ENCODE results near the gene CARD6.
A peak's percentile ranks its signal among the peaks of the same experiment; 100 is the strongest.
"Not testable (repeated sequence)": the region's sequence is repeated elsewhere in the genome, so short reads cannot be mapped to it uniquely, and the experiment has no call there.

CARD6 gene, protein sequence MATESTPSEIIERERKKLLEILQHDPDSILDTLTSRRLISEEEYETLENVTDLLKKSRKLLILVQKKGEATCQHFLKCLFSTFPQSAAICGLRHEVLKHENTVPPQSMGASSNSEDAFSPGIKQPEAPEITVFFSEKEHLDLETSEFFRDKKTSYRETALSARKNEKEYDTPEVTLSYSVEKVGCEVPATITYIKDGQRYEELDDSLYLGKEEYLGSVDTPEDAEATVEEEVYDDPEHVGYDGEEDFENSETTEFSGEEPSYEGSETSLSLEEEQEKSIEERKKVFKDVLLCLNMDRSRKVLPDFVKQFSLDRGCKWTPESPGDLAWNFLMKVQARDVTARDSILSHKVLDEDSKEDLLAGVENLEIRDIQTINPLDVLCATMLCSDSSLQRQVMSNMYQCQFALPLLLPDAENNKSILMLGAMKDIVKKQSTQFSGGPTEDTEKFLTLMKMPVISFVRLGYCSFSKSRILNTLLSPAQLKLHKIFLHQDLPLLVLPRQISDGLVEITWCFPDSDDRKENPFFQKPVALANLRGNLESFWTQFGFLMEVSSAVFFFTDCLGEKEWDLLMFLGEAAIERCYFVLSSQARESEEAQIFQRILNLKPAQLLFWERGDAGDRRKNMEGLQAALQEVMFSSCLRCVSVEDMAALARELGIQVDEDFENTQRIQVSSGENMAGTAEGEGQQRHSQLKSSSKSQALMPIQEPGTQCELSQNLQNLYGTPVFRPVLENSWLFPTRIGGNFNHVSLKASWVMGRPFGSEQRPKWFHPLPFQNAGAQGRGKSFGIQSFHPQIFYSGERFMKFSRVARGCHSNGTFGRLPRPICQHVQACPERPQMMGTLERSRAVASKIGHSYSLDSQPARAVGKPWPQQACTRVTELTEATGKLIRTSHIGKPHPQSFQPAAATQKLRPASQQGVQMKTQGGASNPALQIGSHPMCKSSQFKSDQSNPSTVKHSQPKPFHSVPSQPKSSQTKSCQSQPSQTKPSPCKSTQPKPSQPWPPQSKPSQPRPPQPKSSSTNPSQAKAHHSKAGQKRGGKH

DNA sequence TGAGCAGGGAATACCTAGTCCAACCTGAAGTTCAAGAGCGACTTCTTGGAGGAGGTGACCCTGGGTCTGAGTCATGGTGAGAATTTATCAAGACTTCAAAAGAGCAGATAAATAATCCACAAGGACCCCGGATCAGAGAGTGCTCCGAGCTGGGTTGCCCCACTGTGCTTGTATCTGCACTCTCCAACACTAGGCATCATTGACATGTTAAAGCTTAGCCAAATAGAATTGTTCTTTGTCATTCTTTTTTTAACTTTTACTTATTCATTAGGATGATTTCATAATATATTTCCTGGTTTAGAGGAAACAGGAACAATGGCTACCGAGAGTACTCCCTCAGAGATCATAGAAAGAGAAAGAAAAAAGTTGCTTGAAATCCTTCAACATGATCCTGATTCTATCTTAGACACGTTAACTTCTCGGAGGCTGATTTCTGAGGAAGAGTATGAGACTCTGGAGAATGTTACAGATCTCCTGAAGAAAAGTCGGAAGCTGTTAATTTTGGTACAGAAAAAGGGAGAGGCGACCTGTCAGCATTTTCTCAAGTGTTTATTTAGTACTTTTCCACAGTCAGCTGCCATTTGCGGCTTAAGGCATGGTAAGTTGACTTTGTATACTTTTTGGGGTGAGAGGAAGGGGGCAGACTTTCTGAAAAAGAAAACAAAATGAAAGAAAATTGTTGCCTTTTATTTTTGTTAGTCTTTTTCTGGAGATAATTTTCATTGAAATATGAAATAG, at the start of gene CARD6:
Gene CARD6, plus strand, starts transcription at position 300 of the 738 bp plus-strand sequence. Its CDS starts 16 bp downstream, at position 316.
- DNase-seq (ENCODE audit: low read depth in 2 of 2), result no peak

DNA sequence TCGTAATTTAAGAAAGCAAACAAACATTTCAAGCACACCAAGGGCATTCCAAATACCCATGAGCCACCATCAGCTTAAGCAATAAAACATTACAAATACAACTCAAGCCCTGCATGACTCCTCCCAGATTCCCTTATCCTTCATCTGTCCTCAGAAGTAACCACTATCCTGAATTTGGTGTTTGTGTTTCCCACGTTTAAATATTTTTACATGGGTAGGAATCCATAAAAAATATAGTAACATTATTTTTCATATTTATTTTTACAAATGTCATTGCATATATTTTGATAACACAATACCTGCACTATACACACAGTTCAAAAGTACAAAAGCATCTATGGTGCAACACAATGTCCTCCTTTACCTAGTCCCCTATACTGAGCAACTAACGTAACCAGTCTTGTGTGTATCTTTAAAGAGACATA, 49.4 kb upstream of the CARD6 start:
- DNase-seq (ENCODE audit: low read depth in 2 of 2), result no peak

DNA sequence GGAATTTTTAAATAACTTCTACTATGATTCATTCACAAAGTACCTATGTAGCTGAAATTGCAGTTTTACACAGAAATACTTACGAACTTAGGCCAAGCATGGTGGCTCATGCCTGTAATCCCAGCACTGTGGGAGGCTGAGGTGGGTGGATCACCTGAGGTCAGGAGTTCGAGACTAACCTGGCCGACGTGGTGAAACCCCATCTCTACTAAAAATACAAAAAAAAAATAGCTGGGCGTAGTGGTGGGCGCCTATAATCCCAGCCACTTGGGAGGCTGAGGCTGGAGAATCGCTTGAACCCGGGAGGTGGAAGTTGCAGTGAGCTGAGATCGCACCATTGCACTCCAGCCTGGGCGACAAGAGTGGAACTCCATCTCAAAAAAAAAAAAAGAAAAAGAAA, 48.5 kb upstream of the CARD6 start:
- not testable (repeated sequence) for DNase-seq (ENCODE audit: low read depth in 2 of 2)

DNA sequence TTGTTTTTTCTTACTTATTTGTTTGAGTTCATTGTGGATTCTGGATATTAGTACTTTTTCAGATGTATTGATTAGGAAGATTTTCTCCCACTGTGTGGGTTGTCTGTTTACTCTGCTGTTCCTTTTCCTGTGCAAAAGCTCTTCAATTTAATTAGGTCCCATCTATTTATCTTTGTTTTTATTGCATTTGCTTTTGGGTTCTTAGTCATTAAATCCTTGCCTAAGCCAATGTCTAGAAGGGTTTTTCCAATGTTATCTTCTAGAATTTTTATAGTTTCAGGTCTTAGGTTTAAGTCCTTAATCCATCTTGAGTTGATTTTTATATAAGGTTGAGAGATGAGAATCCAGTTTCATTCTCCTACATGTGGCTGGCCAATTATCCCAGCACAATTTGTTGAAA, 46.8 kb upstream of the CARD6 start:
- DNase-seq (ENCODE audit: low read depth in 2 of 2), result not testable (repeated sequence)

DNA sequence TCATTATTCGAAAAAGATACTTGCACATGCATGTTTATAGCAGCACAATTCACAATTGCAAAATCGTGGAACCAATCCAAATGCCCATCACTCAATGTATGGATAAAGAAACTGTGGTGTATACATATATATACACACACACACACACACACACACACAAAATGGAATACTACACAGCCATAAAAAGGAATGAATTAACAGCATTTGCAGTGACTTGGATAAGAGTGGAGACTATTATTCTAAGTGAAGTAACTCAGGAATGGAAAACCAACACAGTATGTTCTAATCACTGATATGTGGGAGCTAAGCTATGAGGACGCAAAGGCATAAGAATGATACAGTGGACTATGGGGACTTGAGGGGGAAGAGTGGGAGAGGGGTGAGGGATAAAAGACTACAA, 46.3 kb upstream of the CARD6 start:
- DNase-seq (ENCODE audit: low read depth in 2 of 2), result not testable (repeated sequence)

DNA sequence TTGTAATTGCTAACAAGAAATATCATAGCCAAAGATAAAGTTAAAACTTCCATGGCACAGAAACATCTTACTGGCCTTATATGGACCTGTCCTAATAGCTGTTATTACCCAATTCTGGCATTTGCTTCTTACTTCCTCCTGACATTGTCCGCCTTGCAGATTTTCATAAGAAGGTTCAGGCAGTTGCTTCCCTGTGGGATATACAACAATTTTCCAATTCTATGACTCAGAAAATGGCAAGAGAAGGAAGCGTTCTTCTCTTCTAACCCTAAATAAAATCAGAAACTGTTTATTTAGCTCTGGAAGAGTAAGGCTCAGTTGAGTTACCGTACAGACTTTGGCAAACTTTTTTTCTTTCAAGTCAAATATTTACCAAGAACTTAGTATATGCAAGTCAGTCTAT, 44.7 kb upstream of the CARD6 start:
- DNase-seq (ENCODE audit: low read depth in 2 of 2), result no peak

DNA sequence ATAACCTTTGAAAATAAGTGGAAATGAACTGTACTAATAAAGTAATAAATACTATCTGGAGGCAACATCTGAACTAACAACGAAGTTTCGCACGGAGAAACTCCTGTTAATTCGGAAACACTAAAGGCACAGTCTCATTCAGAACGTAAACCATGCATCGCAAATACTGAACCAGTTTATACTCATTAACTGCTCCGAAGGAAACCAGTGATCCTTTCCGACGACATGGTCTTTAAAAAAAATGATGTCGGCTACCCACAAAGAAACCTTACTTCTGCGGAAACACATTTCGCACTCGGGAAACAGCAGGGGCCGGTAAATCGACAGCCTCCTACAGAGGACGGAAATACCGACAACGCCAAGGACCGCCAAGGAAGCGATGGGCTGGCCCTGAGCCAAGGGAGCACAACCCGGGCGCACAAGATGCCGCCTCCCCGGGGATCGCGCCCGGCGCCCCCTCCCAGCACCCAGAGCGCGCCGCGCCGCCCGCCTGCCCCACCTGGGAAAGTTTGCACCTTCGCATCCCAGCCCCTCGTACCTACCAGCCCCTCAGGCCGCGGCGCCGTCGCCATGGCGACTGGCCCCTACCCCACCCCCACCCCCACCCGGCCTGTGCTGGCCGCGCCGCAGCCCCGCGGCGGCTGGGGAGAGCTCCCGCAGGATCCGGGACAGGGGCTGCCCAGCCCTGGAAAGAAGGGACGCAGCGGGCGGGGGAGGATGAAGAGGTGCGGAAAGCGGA, 43.7 kb upstream of the CARD6 start:
- DNase-seq (ENCODE audit: low read depth in 2 of 2), result peak; percentile 29 to 49

DNA sequence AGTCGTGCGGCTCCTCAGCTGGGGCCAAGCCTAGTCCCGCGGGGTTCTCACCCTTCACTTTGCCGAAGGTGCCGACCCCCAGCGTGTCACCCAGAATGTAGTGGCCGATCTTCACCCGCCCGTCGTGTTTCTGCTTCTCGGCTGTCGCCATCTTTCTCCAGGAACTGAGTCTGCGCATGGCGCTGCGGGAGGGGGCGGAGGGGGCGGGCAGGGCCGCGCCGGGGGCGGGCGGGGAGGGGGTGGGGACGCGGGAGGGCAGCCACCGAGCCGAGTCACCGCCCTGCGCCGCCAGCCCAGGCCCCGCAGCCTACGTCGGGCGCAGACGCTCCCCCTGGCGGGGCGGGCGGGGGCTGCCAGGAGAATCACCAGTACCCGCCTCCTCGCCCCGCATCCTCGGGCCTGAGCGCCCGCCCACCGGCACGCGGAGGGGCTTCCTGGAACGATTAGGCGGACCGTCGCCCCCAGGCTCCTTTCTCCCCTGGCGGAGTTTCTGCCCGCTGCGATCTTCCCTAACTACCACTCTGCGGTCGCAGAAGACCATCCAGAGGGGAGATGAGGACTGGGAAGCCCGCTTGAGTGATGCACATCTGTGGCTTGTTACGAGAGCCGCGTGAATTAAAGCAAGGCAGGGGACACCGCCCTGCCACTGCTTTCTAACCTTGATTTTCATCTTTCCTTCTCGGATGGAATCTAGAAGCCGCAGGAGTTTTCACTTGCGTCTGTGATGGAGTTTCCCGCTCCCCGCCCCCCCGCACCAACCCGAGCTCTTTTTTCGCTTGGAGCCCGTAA, 43.0 kb upstream of the CARD6 start, which contains the start of gene PRKAA1:
Gene PRKAA1, minus strand, starts transcription at position 363 of the 789 bp plus-strand sequence. Its CDS starts 185 bp downstream, at position 178.
- peak; percentile 75 to 80 for DNase-seq (ENCODE audit: low read depth in 2 of 2)

DNA sequence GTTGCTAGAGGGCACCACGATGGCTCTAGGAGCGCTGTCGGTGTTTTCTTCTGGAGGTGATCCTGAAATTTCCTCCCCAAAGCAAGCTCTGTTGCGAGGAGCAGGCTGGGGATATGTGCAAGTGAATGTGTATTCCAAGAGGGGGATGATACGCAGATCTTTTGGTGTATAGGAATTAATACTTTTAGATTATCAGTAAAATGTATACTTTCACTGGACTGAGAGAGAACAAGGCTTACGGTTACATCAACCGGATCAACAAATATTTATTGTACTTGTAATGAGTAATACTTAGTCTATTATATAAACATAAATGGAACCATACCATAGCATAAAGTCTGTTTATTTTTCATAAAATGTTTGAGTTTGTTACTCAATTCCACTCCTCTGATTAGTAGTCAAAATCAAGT, 42.4 kb upstream of the CARD6 start:
- DNase-seq (ENCODE audit: low read depth in 2 of 2), result no peak

DNA sequence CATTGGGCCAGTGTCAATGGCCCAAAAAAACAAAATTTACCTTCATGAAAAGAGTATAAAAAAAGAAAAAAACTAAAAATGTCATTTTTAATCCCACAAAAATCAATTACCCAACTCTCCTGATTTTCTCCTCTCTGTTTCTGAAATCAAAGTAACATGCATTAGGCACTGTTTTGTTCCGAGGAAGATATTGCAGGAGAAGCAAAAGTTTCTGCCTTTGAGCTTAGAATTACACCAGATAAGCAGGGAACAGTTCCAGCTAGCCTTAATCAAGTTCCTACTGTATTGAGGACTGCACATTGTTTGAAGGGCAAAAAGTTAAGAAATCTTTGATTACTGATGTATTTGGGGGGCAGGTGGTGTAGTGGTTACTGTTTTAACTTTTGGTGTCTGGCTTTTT, 41.9 kb upstream of the CARD6 start:
- no peak for DNase-seq (ENCODE audit: low read depth in 2 of 2)

DNA sequence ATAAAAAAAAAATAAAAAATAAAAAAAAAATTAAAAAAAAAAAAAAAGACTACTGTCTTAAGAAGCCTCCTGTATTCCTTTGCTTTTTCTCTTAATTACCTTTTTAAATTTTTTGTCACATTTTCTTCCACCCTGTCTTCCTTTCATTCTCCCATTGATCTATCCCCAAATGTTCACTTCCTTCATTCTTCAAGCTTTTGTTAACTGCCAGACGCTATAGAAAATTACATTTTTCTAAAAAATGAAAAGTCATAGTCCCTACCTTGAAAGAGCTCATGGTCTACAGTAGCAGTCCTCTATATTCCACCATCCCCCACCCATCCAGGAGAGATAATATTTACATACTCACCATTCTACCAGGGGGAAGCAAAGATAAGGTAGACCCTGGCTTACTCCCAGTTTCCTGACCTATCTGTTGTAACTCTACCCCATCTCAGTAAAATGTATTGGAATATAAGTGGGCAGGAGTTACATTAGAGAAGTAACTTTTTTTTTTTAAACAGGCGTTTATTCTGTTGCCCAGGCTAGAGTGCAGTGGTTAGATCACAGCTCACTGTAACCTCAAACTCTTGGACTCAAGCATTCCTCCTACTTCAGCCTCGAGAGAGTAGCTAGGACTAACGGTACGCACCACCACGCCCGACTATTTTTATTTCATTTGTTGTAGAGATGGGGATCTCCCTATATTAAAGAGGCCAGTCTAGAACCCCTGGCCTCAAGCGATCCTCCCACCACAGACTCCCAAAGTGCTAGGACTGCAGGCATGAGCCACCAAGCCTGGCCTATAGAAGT, 39.2 kb upstream of the CARD6 start:
- no peak for DNase-seq (ENCODE audit: low read depth in 2 of 2)

DNA sequence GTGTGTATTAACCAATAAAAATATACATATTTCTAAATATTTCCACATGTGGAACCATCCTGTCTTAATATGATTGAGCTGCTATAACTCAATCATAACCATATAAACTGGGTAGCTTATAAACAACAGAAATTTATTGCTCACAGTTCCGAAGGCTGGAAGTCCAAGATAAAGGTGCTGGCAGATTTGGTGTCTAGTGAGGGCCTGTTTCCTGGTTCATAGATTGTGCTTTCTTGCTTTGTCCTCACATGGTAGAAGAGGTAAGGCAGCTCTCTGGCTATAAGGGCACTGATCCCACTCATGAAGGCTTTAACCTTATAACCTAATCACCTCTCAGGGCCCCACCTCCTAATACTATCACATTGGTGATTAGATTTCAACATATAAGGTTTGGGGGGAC, 29.0 kb upstream of the CARD6 start:
- DNase-seq (ENCODE audit: low read depth in 2 of 2), result no peak

DNA sequence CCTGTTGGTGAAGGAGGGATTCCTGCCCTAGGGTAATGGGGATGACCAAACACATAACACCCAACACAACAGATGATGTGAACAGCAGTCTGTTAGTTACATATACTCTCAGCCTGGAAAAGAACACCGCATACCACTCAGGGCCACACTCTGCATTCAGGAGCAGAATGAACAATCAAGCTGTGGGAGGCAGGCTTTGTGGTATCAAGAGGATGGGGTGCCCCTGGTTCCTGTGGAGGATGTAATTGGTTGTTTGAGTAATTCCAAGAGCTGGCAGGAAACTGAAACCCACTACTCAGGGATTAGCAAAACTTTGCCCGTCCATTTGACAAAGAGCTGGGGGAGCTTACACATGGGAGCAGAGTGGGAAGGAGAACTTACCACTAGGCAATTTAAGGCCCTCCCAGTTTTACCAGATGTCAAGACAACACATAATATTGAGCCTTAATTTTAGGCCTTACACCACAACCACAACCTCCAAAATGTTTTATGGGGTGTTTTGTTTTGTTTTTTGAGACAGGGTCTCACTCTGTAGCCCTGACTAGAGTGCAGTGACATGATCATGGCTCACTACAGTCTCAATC, 27.4 kb upstream of the CARD6 start:
- no peak for DNase-seq (ENCODE audit: low read depth in 2 of 2)

DNA sequence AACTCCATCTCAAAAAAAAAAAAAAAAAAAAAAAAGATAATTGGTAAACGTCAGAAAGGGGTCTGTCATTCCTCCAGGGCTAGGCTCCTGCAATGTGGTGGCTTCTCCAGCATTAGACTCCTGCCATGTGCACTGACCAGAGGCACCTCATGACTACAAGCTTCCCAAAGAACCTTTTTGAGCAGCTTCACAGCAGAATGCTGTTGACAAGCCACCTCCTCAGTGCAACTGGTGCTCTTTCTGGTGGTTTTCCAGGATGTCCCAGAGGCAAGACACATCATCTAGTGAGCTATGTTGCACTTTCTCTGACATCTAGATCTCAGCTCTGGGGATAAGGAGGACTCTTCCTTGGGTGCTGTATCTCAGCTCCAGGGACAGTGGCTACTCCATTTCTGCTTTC, 17.7 kb upstream of the CARD6 start:
- no peak for DNase-seq (ENCODE audit: low read depth in 2 of 2)

DNA sequence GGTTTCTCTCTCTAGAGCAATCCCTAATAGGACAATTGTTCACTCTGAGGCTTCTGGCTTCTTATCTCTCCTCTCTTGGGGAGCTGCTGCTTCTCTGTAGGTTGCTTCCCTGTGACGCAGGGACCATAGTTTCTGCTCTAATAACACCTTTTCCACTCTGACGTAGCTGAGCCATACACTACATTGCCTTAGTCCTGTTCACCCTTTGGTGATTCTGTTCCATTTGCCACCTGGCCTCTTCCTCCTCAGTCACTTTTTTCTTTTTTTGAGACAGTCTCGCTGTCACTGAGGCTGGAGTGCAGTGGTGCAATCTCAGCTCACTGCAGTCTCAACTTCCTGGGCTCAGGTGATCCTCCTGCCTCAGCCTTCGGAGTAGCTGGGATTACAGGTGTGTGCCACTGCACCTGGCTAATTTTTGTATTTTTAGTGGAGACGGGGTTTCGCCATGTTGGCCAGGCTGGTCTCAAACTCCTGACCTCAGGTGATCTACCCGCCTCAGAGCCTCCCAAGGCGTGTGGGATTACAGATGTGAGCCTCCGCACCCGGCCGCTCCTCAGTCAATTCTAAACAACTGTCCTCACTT, 15.6 kb upstream of the CARD6 start:
- DNase-seq (ENCODE audit: low read depth in 2 of 2), result not testable (repeated sequence)

DNA sequence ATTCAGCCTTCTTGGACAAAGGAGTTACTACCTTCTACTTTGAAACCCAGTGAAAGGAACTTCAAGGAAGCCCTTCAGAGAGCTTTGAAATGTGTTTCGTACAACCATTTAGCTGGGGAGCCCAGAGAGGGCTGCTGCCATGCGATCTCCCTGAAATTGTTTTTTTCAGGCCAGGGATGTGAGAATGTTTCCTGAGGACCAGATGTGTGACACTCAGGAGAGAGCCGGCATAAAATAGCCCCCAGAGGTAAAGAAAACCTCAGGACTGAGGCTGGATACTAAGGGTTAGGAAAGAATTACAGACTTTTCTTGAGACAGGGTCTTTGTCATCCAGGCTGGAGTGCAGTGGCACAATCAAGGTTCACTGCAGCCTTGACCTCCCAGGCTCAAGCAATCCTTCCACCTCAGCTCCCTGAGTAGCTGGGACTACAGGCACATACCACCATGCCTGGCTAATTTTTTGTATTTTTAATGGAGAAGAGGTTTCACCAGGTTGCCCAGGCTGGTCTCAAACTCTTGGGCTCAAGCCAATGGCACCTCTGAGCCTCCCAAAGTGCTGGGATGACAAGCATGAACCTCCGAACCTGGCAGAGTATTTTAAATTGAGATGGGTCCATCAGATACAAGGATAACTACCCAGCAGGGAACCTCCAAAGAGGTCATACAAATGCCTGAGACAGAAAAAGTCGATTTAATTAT, 14.5 kb upstream of the CARD6 start:
- no peak for DNase-seq (ENCODE audit: low read depth in 2 of 2)

DNA sequence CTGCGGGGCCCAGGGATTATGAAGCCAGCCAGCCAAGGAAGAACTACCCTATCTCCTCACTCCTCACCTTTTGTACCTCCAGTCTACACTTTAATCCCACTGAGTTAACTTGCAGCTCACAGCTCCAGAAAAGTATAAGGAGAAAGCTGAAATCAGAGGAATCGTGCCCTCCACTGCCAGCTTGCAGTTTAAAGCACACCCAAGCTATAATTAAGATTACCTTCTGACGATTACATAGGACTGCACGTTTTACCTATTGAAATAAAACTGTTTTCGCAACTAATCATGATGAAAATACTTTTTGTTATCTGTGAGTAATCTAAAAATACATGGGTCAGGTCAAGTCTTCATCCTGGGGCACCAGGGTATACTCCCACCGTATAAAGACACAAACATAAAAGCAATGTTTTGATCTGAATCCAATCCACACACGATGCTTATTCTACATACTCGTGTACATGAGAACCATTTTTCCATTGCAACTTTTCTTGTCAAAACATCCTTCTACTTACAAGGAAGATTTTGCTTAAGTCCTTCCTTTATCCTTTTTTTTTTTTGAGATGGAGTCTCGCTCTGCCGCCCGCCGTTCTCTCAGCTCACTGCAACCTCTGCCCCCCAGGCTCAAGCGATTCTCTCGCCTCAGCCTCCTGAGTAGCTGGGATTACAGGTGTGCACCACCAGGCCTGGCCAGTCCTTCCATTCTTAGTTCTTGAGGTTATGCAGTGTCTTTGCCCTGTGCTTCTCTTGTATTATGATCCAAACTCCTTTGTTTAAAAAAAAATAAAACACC, 13.8 kb upstream of the CARD6 start:
- no peak for DNase-seq (ENCODE audit: low read depth in 2 of 2)
